Measurements from ENCODE around the gene ACTN1.

Gene ACTN1

GRCh38 chr14:68862954-68863594, 116.0 kb downstream of the ACTN1 start:
- ATAC-seq (ENCODE audit: low read depth), result peak; percentile 58
- Histone ChIP-seq H3K4me3 (ENCODE audit: severe bottlenecking) (no peak overlapping the region), H3K36me3 (ENCODE audit: low read depth) (0 out of 2 replicates have a peak, but pooled peaks cover 5% of the 10 kb centered on the region), H3K4me1 (ENCODE audit: insufficient read depth, poor library complexity, severe bottlenecking) (no peaks in the 10 kb centered on the region), H3K27ac (ENCODE audit: poor library complexity, severe bottlenecking) (no peak overlapping the region), H3K27me3 (ENCODE audit: insufficient read depth, poor library complexity, severe bottlenecking) (no peaks in the 10 kb centered on the region), H3K9me3 (ENCODE audit: severe bottlenecking) (peaks cover 6% of the 10 kb centered on the region)
- DNase-seq (ENCODE audit: low spot score), result no peak
- peak; percentile 95 for TF ChIP-seq CTCF (IDR thresholded peaks at IDR 0.05; ENCODE audit: poor library complexity, severe bottlenecking)

GRCh38 chr14:68860771-68861170, 118.3 kb downstream of the ACTN1 start:
- DNase-seq (ENCODE audit: low spot score), result no peak
- Histone ChIP-seq H3K4me1 (ENCODE audit: insufficient read depth, poor library complexity, severe bottlenecking) (no peaks in the 10 kb centered on the region), H3K27ac (ENCODE audit: poor library complexity, severe bottlenecking) (no peak overlapping the region), H3K36me3 (ENCODE audit: low read depth) (0 out of 2 replicates have a peak, but pooled peaks cover 5% of the 10 kb centered on the region), H3K9me3 (ENCODE audit: severe bottlenecking) (peaks cover 6% of the 10 kb centered on the region), H3K27me3 (ENCODE audit: insufficient read depth, poor library complexity, severe bottlenecking) (no peaks in the 10 kb centered on the region), H3K4me3 (ENCODE audit: severe bottlenecking) (no peak overlapping the region)
- no peak for ATAC-seq (ENCODE audit: low read depth)
- TF ChIP-seq CTCF (IDR thresholded peaks at IDR 0.05; ENCODE audit: poor library complexity, severe bottlenecking), result no peak

- Histone ChIP-seq H3K9me3 (ENCODE audit: severe bottlenecking) (peaks cover 7% of the 10 kb centered on the region), H3K4me1 (ENCODE audit: insufficient read depth, poor library complexity, severe bottlenecking) (no peaks in the 10 kb centered on the region), H3K4me3 (ENCODE audit: severe bottlenecking) (no peak overlapping the region), H3K36me3 (ENCODE audit: low read depth) (no peaks in the 10 kb centered on the region), H3K27me3 (ENCODE audit: insufficient read depth, poor library complexity, severe bottlenecking) (no peaks in the 10 kb centered on the region), H3K27ac (ENCODE audit: poor library complexity, severe bottlenecking) (no peak overlapping the region)
- no peak; the same call in 2 of the 3 replicates for ATAC-seq (ENCODE audit: low read depth)
- DNase-seq (ENCODE audit: low spot score), result no peak
- no peak for TF ChIP-seq CTCF (IDR thresholded peaks at IDR 0.05; ENCODE audit: poor library complexity, severe bottlenecking)
These were observed 121.5 kb downstream of the ACTN1 start for GRCh38 chr14:68857516-68858070.

GRCh38 chr14:68856572-68856971, 122.5 kb downstream of the ACTN1 start:
- TF ChIP-seq CTCF (IDR thresholded peaks at IDR 0.05; ENCODE audit: poor library complexity, severe bottlenecking), result no peak
- ATAC-seq (ENCODE audit: low read depth), result no peak
- Histone ChIP-seq H3K36me3 (ENCODE audit: low read depth) (no peaks in the 10 kb centered on the region), H3K4me3 (ENCODE audit: severe bottlenecking) (no peak overlapping the region), H3K27me3 (ENCODE audit: insufficient read depth, poor library complexity, severe bottlenecking) (no peaks in the 10 kb centered on the region), H3K27ac (ENCODE audit: poor library complexity, severe bottlenecking) (no peak overlapping the region), H3K9me3 (ENCODE audit: severe bottlenecking) (peaks cover 7% of the 10 kb centered on the region), H3K4me1 (ENCODE audit: insufficient read depth, poor library complexity, severe bottlenecking) (no peaks in the 10 kb centered on the region)
- no peak for DNase-seq (ENCODE audit: low spot score)

GRCh38 chr14:68854421-68854820, 124.7 kb downstream of the ACTN1 start:
- DNase-seq (ENCODE audit: low spot score), result no peak
- no peak overlapping the region for H3K27ac ChIP-seq (ENCODE audit: poor library complexity, severe bottlenecking)
- H3K36me3 ChIP-seq (ENCODE audit: low read depth), result no peaks in the 10 kb centered on the region
- no peak overlapping the region for H3K4me3 ChIP-seq (ENCODE audit: severe bottlenecking)
- no peaks in the 10 kb centered on the region for H3K4me1 ChIP-seq (ENCODE audit: insufficient read depth, poor library complexity, severe bottlenecking)
- no peak for TF ChIP-seq CTCF (IDR thresholded peaks at IDR 0.05; ENCODE audit: poor library complexity, severe bottlenecking)
- H3K27me3 ChIP-seq (ENCODE audit: insufficient read depth, poor library complexity, severe bottlenecking), result no peaks in the 10 kb centered on the region
- H3K9me3 ChIP-seq (ENCODE audit: severe bottlenecking), result peaks cover 7% of the 10 kb centered on the region
- no peak for ATAC-seq (ENCODE audit: low read depth)
